HFF-Myc (cell line): Measurements from ENCODE around the gene RREB1.

Experiments
- DNase-seq: peaks from one replicate; pipeline ENCODE4 v3.0.0-alpha.2; 2011; ENCODE audit warnings: low read depth; ENCODE audit errors: extremely low read depth
- H3K4me3 ChIP-seq: replicated peaks from 2 replicates; pipeline ENCODE4 v1.5.1; 2011; ENCODE audit warnings: low read depth, mild to moderate bottlenecking, control low read depth, low read length
- TF ChIP-seq, protein P1 (sequence below): IDR thresholded peaks from 2 replicates; pipeline ENCODE4 v1.5.1; 2012; ENCODE audit warnings: mild to moderate bottlenecking, low read depth, low read length, control low read depth; ENCODE audit errors: missing control alignments

Gene RREB1

DNA sequence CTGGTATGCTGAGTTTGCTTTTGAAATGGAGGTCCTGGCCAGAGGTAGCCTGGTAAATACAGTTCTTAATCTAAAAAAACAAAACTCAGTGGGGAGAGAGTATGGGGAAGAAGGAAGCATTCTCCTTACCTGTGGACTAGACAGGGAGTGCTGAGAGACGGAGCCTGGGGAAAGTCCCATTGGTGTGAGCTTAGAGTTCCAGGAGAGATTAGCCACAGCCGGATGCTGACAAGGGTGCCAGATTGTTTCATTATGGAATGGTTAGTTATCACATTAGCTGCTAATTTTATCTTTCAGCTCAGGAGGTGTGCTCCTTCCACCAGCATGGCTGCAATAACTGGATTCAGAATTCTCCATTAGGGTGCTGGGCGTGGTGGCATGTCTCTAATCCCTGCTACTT lies 75.9 kb downstream of the RREB1 start:
- no peak overlapping the region for H3K4me3 ChIP-seq
- TF ChIP-seq, protein P1, sequence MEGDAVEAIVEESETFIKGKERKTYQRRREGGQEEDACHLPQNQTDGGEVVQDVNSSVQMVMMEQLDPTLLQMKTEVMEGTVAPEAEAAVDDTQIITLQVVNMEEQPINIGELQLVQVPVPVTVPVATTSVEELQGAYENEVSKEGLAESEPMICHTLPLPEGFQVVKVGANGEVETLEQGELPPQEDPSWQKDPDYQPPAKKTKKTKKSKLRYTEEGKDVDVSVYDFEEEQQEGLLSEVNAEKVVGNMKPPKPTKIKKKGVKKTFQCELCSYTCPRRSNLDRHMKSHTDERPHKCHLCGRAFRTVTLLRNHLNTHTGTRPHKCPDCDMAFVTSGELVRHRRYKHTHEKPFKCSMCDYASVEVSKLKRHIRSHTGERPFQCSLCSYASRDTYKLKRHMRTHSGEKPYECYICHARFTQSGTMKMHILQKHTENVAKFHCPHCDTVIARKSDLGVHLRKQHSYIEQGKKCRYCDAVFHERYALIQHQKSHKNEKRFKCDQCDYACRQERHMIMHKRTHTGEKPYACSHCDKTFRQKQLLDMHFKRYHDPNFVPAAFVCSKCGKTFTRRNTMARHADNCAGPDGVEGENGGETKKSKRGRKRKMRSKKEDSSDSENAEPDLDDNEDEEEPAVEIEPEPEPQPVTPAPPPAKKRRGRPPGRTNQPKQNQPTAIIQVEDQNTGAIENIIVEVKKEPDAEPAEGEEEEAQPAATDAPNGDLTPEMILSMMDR = no peak
- no peak for DNase-seq

DNA sequence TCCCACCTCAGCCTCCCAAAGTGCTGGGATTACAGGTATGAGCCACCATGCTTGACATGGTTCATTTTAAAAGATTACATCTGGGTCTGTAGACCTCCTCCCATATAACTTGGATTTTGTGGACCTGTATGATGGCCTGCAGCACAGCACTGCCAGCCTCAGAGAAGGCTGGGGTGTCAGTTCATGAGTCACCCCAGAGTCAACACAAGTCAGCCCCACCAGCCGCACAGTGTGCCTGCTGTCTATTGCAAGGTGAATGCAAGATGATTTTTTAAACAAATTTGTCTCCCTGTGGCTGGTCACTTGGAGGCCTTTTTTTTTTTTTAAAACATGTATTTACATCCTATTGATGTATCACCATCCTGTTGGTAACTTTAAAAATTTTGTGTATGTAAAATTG lies 76.7 kb downstream of the RREB1 start:
- DNase-seq = no peak
- TF ChIP-seq, protein P1 = no peak

DNA sequence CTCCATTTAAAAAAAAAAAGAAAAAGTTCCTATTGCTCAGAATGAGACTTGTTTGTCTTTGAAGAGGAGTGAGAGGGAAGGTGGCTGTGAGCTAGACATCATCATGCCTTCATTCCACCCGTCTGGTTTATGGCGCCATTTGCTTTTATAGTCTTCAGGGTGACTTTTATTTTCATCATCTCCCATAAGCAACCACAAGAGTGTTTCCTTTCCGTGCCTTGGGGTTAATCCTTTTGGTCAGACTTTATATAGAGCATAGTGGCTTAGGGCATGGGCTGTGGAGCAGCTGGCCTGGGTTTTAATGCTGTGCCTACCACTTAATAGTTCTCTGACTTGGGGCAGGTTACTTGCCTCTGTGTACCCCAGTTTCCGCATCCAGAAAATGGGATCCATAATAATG lies 77.8 kb downstream of the RREB1 start:
- no peak for DNase-seq
- H3K4me3 ChIP-seq = no peak overlapping the region
- TF ChIP-seq, protein P1 = no peak

More for the DNA sequence above, 76.7 kb downstream of the RREB1 start:
- no peak overlapping the region for H3K4me3 ChIP-seq

DNA sequence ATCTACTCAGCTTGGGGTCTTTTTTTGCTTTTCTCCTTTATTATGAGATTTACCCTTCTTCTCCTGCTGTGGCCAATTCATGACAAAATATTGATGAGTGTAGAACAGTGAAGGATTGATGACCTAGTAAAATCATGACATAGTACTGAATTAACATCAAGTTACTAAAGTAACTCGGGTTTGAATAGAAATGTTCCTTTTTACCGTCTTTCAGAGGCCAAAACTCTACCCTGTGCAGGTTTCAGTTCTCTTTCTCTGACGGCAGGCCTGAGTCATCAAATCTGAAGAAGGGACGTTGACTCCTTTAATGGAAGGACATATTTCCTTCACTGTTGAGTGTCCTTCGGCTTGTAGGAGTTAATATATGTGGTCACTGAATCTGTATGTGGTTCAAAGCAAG lies 80.7 kb downstream of the RREB1 start:
- H3K4me3 ChIP-seq = no peak overlapping the region
- TF ChIP-seq, protein P1 = no peak
- no peak for DNase-seq

DNA sequence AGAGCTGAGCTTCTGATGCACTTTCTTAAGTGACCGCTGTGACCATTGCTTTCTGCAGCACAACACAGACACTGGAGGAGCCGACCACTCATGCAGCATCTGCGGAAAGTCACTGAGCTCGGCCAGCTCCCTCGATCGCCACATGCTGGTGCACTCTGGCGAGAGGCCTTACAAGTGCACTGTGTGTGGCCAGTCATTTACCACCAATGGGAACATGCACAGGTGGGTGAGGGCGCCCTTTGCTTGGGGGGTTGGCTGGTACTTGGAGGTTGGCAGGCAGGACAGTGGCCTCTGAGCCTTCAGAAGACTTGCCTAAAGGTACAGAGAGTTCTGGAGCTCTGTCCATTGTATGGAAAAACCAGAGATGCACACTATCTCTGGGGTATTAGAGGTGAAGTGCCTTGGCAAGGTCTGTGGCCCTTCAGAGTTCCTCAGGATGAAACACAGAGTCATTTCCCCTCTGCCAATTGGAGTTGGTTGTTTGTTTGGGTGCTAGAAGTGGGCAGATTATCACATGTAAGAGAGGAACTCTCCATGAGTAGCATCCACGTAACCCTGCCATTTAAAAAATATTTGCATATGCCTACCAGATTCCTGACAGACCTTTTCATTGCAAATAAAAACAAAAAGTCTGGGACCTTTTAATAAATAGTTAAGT lies 81.5 kb downstream of the RREB1 start:
- TF ChIP-seq, protein P1 = no peak
- no peak overlapping the region for H3K4me3 ChIP-seq
- DNase-seq = no peak

DNA sequence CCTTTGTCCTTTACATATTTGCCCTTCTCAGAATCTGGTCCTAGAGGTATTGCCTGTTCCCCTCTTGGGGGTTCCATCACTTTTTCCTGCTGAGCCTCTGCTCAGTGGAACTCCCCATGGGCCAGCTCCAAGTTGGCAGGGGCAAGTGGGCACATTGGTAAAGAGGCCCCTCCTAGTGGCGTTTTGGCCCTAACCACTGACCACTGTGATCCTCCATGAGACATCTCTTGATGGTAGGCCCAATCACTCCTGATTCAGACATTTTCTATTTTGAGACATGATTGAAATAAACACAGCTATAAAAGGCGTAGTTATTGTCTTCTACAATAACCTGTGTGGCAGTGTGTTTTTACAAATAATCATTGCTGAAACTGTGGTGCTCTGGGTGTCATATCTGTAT lies 83.0 kb downstream of the RREB1 start:
- DNase-seq = no peak
- H3K4me3 ChIP-seq = no peak overlapping the region
- TF ChIP-seq, protein P1 = no peak

DNA sequence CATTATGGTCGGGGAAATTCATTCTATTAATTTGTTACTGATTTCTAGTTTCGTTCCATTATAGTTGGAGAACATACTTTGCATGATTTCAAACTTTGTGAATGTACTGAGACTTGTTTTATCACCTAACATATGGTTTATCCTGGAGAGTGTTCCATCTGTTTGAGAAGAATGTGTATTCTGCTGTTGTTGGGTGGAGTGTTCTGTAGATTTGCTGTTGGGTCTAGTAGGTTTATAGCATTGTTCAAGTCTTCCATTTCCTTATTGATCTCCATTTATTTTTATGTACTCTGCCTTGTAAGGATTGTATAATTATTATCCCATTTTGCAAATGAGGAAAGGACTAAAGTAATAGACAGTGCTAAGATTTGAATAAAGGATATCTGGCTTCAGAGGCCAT lies 85.4 kb downstream of the RREB1 start:
- H3K4me3 ChIP-seq = no peak overlapping the region
- TF ChIP-seq, protein P1 = no peak
- DNase-seq = no peak
